WTC11 (cell line): ENCODE results near the gene CTDSPL. TPM values are rescaled to one million over a fixed set of nuclear protein-coding genes. Genes with fewer than 3 reads are reported as not detected.

Source experiments
- ATAC-seq: fragments of 200-7000 bp; cut with Tn5 transposase; 2 replicates; pipeline ENCODE4 v1.10.0; 2021; ENCODE audit warnings: mild to moderate bottlenecking, moderate library complexity
- CTCF ChIA-PET: fragments of 300-600 bp; sonication (Branson Sonifier 250); formaldehyde crosslinking; loops from one replicate; lab custom pipeline; 2021; ENCODE audit warnings: antibody characterized with exemption; lab: Charles Lee
- POLR2A ChIA-PET: fragments of 350-600 bp; sonication (Branson Sonifier 250); formaldehyde crosslinking; loops from one replicate; lab custom pipeline; 2021; ENCODE audit warnings: antibody characterized with exemption; lab: Charles Lee
- DNase-seq: peaks from one replicate; pipeline ENCODE4 v3.0.0; 2021; ENCODE audit warnings: low spot score
- H3K27ac Mint-ChIP-seq: 2 replicates; pipeline ENCODE4 v1.8.0; 2021; ENCODE audit warnings: mixed read lengths
- H3K27me3 Mint-ChIP-seq: 2 replicates; pipeline ENCODE4 v1.8.0; 2021; ENCODE audit warnings: low read depth, mild to moderate bottlenecking, moderate library complexity, mixed read lengths
- H3K36me3 Mint-ChIP-seq: 2 replicates; pipeline ENCODE4 v1.8.0; 2021; ENCODE audit warnings: mixed read lengths
- H3K4me1 Mint-ChIP-seq: 2 replicates; pipeline ENCODE4 v1.8.0; 2022; ENCODE audit warnings: mixed read lengths
- H3K4me3 Mint-ChIP-seq: 2 replicates; pipeline ENCODE4 v1.8.0; 2021; ENCODE audit warnings: mild to moderate bottlenecking, moderate library complexity, mixed read lengths
- H3K9me3 Mint-ChIP-seq: 2 replicates; pipeline ENCODE4 v1.8.0; 2021; ENCODE audit warnings: mixed read lengths
- FOXP1 ChIP-seq: sonication (generic); formaldehyde crosslinking; IDR thresholded peaks from 2 replicates; pipeline ENCODE4 v1.8.0; 2022; ENCODE audit warnings: missing genetic modification reagents, mild to moderate bottlenecking, moderate library complexity, borderline replicate concordance
- GABPB1 ChIP-seq: sonication (generic); formaldehyde crosslinking; IDR thresholded peaks from 2 replicates; pipeline ENCODE4 v1.8.1; 2023; ENCODE audit warnings: mild to moderate bottlenecking, missing genetic modification reagents
- GTF2I ChIP-seq: fragments of 250-450 bp; sonication (Bioruptor Pico); conservative IDR thresholded peaks from 2 replicates; pipeline ENCODE4 v1.4.0; 2021; ENCODE audit warnings: mild to moderate bottlenecking
- IRF2 ChIP-seq: sonication (generic); formaldehyde crosslinking; IDR thresholded peaks from 2 replicates; pipeline ENCODE4 v1.8.0; 2022; ENCODE audit warnings: low read depth, missing genetic modification reagents, borderline replicate concordance
- KAT7 ChIP-seq: sonication (generic); formaldehyde crosslinking; IDR thresholded peaks from 2 replicates; pipeline ENCODE4 v1.8.1; 2023; ENCODE audit warnings: missing genetic modification reagents, mild to moderate bottlenecking, borderline replicate concordance
- MAX ChIP-seq: sonication (generic); formaldehyde crosslinking; IDR thresholded peaks from 2 replicates; pipeline ENCODE4 v1.8.0; 2022; ENCODE audit warnings: mild to moderate bottlenecking, missing genetic modification reagents
- MLX ChIP-seq: sonication (generic); formaldehyde crosslinking; IDR thresholded peaks from 2 replicates; pipeline ENCODE4 v1.8.1; 2023; ENCODE audit warnings: mild to moderate bottlenecking, missing genetic modification reagents, moderate library complexity
- MXD4 ChIP-seq: fragments of 250-450 bp; sonication (Bioruptor Pico); IDR thresholded peaks from 2 replicates; pipeline ENCODE4 v1.8.0; 2021; ENCODE audit warnings: mild to moderate bottlenecking, moderate library complexity, borderline replicate concordance
- MYBL2 ChIP-seq: sonication (generic); formaldehyde crosslinking; IDR thresholded peaks from 2 replicates; pipeline ENCODE4 v1.8.1; 2023; ENCODE audit warnings: mild to moderate bottlenecking, moderate library complexity, missing genetic modification reagents
- NFATC4 ChIP-seq: fragments of 250-450 bp; sonication (Bioruptor Pico); IDR thresholded peaks from 2 replicates; pipeline ENCODE4 v1.9.0; 2021; ENCODE audit warnings: mild to moderate bottlenecking
- NFE2L1 ChIP-seq: sonication (generic); formaldehyde crosslinking; IDR thresholded peaks from 2 replicates; pipeline ENCODE4 v1.8.1; 2023; ENCODE audit warnings: missing genetic modification reagents
- RELA ChIP-seq: sonication (generic); formaldehyde crosslinking; IDR thresholded peaks from 2 replicates; pipeline ENCODE4 v1.8.1; 2022; ENCODE audit warnings: missing genetic modification reagents, mild to moderate bottlenecking, borderline replicate concordance
- SMAD4 ChIP-seq: sonication (generic); formaldehyde crosslinking; IDR thresholded peaks from 2 replicates; pipeline ENCODE4 v1.8.0; 2022; ENCODE audit warnings: mild to moderate bottlenecking, missing genetic modification reagents
- TEAD1 ChIP-seq: sonication (generic); formaldehyde crosslinking; IDR thresholded peaks from 2 replicates; pipeline ENCODE4 v1.8.0; 2022; ENCODE audit warnings: mild to moderate bottlenecking, missing genetic modification reagents
- ZNF121 ChIP-seq: sonication (generic); formaldehyde crosslinking; IDR thresholded peaks from 2 replicates; pipeline ENCODE4 v1.8.0; 2023; ENCODE audit warnings: missing genetic modification reagents
- ZNF263 ChIP-seq: sonication (generic); formaldehyde crosslinking; IDR thresholded peaks from 2 replicates; pipeline ENCODE4 v1.8.1; 2022; ENCODE audit warnings: low read depth, mild to moderate bottlenecking, moderate library complexity, missing genetic modification reagents
- total RNA-seq: library from RNA; stranded (reverse); gene quantifications from 3 replicates; pipeline ENCODE4 v1.2.3, GENCODE V29; 2021
- TF ChIP-seq, protein P1 (sequence below): sonication (generic); formaldehyde crosslinking; IDR thresholded peaks from 2 replicates; pipeline ENCODE4 v1.8.1; 2023; ENCODE audit warnings: mild to moderate bottlenecking, missing genetic modification reagents, borderline replicate concordance
- TF ChIP-seq, protein P2 (sequence below): sonication (generic); formaldehyde crosslinking; IDR thresholded peaks from 2 replicates; pipeline ENCODE4 v1.8.1; 2022; ENCODE audit warnings: missing genetic modification reagents, borderline replicate concordance
- TF ChIP-seq, protein P3 (sequence below): sonication (generic); formaldehyde crosslinking; IDR thresholded peaks from 2 replicates; pipeline ENCODE4 v1.8.0; 2022; ENCODE audit warnings: mild to moderate bottlenecking, missing genetic modification reagents
- TF ChIP-seq, protein P4 (sequence below): sonication (generic); formaldehyde crosslinking; IDR thresholded peaks from 2 replicates; pipeline ENCODE4 v1.8.1; 2023; ENCODE audit warnings: mild to moderate bottlenecking, missing genetic modification reagents
- TF ChIP-seq, protein P5 (sequence below): fragments of 250-450 bp; sonication (Bioruptor Pico); conservative IDR thresholded peaks from 2 replicates; pipeline ENCODE4 v1.9.0; 2021; ENCODE audit warnings: mild to moderate bottlenecking

Gene CTDSPL
- total RNA-seq, 1 experiment from 2014 or later, result 41.2 TPM

- TF ChIP-seq, protein P1, sequence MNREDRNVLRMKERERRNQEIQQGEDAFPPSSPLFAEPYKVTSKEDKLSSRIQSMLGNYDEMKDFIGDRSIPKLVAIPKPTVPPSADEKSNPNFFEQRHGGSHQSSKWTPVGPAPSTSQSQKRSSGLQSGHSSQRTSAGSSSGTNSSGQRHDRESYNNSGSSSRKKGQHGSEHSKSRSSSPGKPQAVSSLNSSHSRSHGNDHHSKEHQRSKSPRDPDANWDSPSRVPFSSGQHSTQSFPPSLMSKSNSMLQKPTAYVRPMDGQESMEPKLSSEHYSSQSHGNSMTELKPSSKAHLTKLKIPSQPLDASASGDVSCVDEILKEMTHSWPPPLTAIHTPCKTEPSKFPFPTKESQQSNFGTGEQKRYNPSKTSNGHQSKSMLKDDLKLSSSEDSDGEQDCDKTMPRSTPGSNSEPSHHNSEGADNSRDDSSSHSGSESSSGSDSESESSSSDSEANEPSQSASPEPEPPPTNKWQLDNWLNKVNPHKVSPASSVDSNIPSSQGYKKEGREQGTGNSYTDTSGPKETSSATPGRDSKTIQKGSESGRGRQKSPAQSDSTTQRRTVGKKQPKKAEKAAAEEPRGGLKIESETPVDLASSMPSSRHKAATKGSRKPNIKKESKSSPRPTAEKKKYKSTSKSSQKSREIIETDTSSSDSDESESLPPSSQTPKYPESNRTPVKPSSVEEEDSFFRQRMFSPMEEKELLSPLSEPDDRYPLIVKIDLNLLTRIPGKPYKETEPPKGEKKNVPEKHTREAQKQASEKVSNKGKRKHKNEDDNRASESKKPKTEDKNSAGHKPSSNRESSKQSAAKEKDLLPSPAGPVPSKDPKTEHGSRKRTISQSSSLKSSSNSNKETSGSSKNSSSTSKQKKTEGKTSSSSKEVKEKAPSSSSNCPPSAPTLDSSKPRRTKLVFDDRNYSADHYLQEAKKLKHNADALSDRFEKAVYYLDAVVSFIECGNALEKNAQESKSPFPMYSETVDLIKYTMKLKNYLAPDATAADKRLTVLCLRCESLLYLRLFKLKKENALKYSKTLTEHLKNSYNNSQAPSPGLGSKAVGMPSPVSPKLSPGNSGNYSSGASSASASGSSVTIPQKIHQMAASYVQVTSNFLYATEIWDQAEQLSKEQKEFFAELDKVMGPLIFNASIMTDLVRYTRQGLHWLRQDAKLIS, result no peak
- TF ChIP-seq NFE2L1, result no peak
- no peak for TF ChIP-seq MLX (CRISPR knock-in tag)
- no peak for TF ChIP-seq TEAD1 (CRISPR knock-in tag)
Observed at GRCh38 chr3:37964146-37964545, 102.5 kb downstream of the CTDSPL start (continued).

DNA sequence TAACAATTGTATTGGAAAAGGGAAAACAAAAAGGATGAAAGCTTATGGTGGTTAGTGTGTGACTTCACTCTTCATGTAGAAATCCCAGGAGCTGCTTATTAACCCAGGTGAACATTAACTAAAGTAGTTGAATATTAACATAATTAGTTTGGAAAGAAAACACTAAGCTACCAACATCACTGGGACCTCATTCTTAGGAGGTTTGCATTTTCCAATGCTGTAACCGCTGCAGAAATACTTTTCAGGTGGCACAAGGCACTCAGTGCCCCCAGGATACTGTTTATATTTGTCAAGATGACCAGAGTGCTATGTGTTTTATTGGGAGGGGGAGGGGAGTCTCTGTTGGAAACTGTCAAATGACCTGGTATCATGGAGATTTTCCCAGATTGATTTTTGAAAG lies 103.0 kb downstream of the CTDSPL start:
- CTCF ChIA-PET, result interaction anchor here (1.0 to 2.9 kb wide), 2 partner anchors 9 to 109 kb away, joined by 5 to 24 read pairs; no protein-coding TSS in a partner anchor
- no peak overlapping the region for H3K27ac Mint-ChIP-seq
- TF ChIP-seq IRF2 (CRISPR knock-in tag) (no peak), ZNF121 (no peak), SMAD4 (CRISPR knock-in tag) (no peak), GTF2I (CRISPR knock-in tag) (no peak), MXD4 (CRISPR knock-in tag) (no peak), ZNF263 (CRISPR knock-in tag) (no peak), RELA (CRISPR knock-in tag) (no peak)
- TF ChIP-seq, protein P2, sequence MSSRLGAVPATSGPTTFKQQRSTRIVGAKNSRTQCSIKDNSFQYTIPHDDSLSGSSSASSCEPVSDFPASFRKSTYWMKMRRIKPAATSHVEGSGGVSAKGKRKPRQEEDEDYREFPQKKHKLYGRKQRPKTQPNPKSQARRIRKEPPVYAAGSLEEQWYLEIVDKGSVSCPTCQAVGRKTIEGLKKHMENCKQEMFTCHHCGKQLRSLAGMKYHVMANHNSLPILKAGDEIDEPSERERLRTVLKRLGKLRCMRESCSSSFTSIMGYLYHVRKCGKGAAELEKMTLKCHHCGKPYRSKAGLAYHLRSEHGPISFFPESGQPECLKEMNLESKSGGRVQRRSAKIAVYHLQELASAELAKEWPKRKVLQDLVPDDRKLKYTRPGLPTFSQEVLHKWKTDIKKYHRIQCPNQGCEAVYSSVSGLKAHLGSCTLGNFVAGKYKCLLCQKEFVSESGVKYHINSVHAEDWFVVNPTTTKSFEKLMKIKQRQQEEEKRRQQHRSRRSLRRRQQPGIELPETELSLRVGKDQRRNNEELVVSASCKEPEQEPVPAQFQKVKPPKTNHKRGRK (CRISPR knock-in tag), result no peak
- TF ChIP-seq, protein P3, sequence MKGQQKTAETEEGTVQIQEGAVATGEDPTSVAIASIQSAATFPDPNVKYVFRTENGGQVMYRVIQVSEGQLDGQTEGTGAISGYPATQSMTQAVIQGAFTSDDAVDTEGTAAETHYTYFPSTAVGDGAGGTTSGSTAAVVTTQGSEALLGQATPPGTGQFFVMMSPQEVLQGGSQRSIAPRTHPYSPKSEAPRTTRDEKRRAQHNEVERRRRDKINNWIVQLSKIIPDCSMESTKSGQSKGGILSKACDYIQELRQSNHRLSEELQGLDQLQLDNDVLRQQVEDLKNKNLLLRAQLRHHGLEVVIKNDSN (CRISPR knock-in tag), result no peak
- peaks cover 5% of the 10 kb centered on the region for H3K36me3 Mint-ChIP-seq
- DNase-seq (no peak), ATAC-seq (no peak)
- POLR2A ChIA-PET, result no interaction called here
- no peaks in the 10 kb centered on the region for H3K27me3 Mint-ChIP-seq
- H3K9me3 Mint-ChIP-seq, result no peaks in the 10 kb centered on the region; the same call in 1 of the 2 replicates
- H3K4me1 Mint-ChIP-seq, result peaks cover 46% of the 10 kb centered on the region
- no peak overlapping the region for H3K4me3 Mint-ChIP-seq

DNA sequence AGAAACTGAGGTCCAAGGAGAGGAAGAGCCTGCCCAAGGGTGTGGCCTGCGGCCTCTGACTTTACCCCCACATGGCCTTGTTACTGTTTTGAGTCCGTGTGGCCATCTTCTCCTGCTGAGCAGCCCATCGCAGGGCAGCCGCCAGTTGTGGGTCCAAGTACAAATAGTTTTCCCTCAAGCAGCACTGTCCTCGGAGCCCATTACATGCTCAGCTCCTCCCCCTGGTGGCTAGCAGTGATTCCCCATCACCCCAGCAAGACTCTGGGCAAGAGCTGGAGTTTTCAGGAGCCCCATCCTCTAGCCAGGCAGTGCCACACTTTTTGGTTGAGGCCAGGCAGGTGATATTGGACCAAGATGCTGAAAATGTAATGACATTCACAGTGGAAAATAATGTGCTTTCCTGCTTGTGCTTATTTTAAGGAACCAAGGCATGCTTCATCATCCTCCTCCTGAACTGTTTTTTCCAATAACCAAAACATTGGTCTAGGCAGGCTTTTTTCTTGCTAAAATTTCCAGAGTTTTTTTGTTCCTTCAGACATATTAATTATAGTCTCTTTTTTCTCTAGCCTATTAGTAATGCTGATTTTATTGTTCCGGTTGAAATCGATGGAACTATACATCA lies 105.7 kb downstream of the CTDSPL start:
- no peaks in the 10 kb centered on the region for H3K27me3 Mint-ChIP-seq
- H3K27ac Mint-ChIP-seq, result no peak overlapping the region
- H3K36me3 Mint-ChIP-seq, result peaks cover 5% of the 10 kb centered on the region
- ATAC-seq (peak; percentile 96), DNase-seq (peak; percentile 85)
- H3K4me3 Mint-ChIP-seq, result no peak overlapping the region
- no peaks in the 10 kb centered on the region; the same call in 1 of the 2 replicates for H3K9me3 Mint-ChIP-seq
- POLR2A ChIA-PET, result no interaction called here
- CTCF ChIA-PET, result interaction anchor here (0.6 to 4.3 kb wide), 42 partner anchors 7 to 514 kb away, joined by 3 to 109 read pairs (median 4); partner anchors contain the start of genes PLCD1, VILL and XYLB
- H3K4me1 Mint-ChIP-seq, result peaks cover 31% of the 10 kb centered on the region
- TF ChIP-seq NFATC4 (CRISPR knock-in tag), result no peak
- TF ChIP-seq, protein P4, sequence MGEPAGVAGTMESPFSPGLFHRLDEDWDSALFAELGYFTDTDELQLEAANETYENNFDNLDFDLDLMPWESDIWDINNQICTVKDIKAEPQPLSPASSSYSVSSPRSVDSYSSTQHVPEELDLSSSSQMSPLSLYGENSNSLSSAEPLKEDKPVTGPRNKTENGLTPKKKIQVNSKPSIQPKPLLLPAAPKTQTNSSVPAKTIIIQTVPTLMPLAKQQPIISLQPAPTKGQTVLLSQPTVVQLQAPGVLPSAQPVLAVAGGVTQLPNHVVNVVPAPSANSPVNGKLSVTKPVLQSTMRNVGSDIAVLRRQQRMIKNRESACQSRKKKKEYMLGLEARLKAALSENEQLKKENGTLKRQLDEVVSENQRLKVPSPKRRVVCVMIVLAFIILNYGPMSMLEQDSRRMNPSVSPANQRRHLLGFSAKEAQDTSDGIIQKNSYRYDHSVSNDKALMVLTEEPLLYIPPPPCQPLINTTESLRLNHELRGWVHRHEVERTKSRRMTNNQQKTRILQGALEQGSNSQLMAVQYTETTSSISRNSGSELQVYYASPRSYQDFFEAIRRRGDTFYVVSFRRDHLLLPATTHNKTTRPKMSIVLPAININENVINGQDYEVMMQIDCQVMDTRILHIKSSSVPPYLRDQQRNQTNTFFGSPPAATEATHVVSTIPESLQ, result no peak
- no peak for TF ChIP-seq FOXP1 (CRISPR knock-in tag)
- no peak for TF ChIP-seq MYBL2 (CRISPR knock-in tag)
- TF ChIP-seq GABPB1 (CRISPR knock-in tag), result no peak
- TF ChIP-seq KAT7 (CRISPR knock-in tag), result no peak
- TF ChIP-seq, protein P5, sequence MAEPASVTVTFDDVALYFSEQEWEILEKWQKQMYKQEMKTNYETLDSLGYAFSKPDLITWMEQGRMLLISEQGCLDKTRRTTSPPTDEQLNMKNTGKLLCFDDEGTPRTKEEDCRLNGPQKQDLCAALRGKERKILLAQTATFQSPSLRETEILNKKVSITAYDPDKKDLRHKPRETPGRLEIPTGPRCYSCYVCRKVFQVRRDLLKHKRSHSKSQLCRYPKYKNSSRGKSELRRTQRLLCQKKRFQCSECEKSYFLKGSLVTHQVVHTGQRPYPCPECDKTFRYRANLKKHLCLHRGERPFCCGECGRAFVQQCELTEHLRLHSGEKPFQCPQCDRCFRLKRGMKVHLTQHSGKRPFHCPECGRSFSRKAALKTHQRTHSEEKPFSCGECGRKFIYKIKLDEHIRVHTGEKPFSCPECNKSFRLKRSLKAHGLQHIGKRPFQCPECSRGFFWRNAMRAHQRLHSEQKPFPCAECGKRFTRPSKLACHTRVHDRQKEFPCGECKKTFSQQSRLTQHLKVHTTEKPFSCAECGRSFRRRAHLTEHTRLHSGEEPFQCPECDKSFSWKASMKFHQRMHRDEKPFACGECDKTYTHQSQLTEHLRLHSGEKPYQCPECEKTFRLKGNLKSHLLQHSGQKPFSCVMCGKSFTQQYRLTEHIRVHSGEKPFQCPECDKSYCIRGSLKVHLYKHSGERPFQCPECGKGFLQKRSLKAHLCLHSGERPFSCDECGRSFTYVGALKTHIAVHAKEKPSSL (CRISPR knock-in tag), result no peak
- TF ChIP-seq MAX, result no peak
- no peak for TF ChIP-seq RELA (CRISPR knock-in tag)
